Measurements from ENCODE around the gene OR10A5.

The OR10A5 gene

GRCh38 chr11:6892400-6892799, 46.9 kb downstream of the OR10A5 start, which contains the start of gene OR2D2:
OR2D2 (minus strand) TSS chr11:6892500; CDS start chr11:6892500, 0 bp downstream.
- H3F3A ChIP-seq (ENCODE audit: insufficient read depth, low read length), result no peaks in the 10 kb centered on the region
- H3K4me2 ChIP-seq (ENCODE audit: low read length), result no peak within 1 kb of the TSS
- H3K79me2 ChIP-seq (ENCODE audit: insufficient read depth, low read length), result no peaks in the 10 kb centered on the region
- H3K9me2 ChIP-seq (ENCODE audit: low read depth, low read length), result no peaks in the 10 kb centered on the region
- H2AFZ ChIP-seq (ENCODE audit: low read length), result no peak within 1 kb of the TSS
- no peaks in the 10 kb centered on the region for H3K4me1 ChIP-seq (ENCODE audit: insufficient read depth, low read length, severe bottlenecking)
- H3K9ac ChIP-seq (ENCODE audit: low read length), result no peak within 1 kb of the TSS
- H3K27ac ChIP-seq (ENCODE audit: low read depth, low read length, poor library complexity, severe bottlenecking), result no peak within 1 kb of the TSS
- no peaks in the 10 kb centered on the region for H4K20me1 ChIP-seq (ENCODE audit: insufficient read depth, low read length)
- no peak within 1 kb of the TSS for H3K4me3 ChIP-seq (ENCODE audit: low read depth, low read length, poor library complexity, severe bottlenecking)
- TF ChIP-seq CTCF (IDR thresholded peaks at IDR 0.05; ENCODE audit: low read length) (no peak), EZH2 (IDR thresholded peaks at IDR 0.05; ENCODE audit: borderline replicate concordance, low read length) (no peak)
- H3K27me3 ChIP-seq (ENCODE audit: insufficient read depth, low read length), result no peaks in the 10 kb centered on the region
- H3K36me3 ChIP-seq (ENCODE audit: insufficient read depth, low read length), result no peaks in the 10 kb centered on the region
- H3K9me3 ChIP-seq (ENCODE audit: low read length), result no peaks in the 10 kb centered on the region

- H3K4me3 ChIP-seq (ENCODE audit: low read depth, low read length, poor library complexity, severe bottlenecking), result no peak overlapping the region
- no peaks in the 10 kb centered on the region for H4K20me1 ChIP-seq (ENCODE audit: insufficient read depth, low read length)
- no peaks in the 10 kb centered on the region for H3F3A ChIP-seq (ENCODE audit: insufficient read depth, low read length)
- no peak overlapping the region for H2AFZ ChIP-seq (ENCODE audit: low read length)
- no peaks in the 10 kb centered on the region for H3K36me3 ChIP-seq (ENCODE audit: insufficient read depth, low read length)
- H3K4me2 ChIP-seq (ENCODE audit: low read length), result no peak overlapping the region
- no peaks in the 10 kb centered on the region for H3K79me2 ChIP-seq (ENCODE audit: insufficient read depth, low read length)
- no peaks in the 10 kb centered on the region for H3K9me3 ChIP-seq (ENCODE audit: low read length)
- no peaks in the 10 kb centered on the region for H3K27me3 ChIP-seq (ENCODE audit: insufficient read depth, low read length)
- H3K4me1 ChIP-seq (ENCODE audit: insufficient read depth, low read length, severe bottlenecking), result no peaks in the 10 kb centered on the region
- H3K27ac ChIP-seq (ENCODE audit: low read depth, low read length, poor library complexity, severe bottlenecking), result no peak overlapping the region
- TF ChIP-seq CTCF (IDR thresholded peaks at IDR 0.05; ENCODE audit: low read length) (no peak), EZH2 (IDR thresholded peaks at IDR 0.05; ENCODE audit: borderline replicate concordance, low read length) (no peak)
- no peaks in the 10 kb centered on the region for H3K9me2 ChIP-seq (ENCODE audit: low read depth, low read length)
- H3K9ac ChIP-seq (ENCODE audit: low read length), result no peak overlapping the region
Observed at GRCh38 chr11:6894097-6894496, 48.6 kb downstream of the OR10A5 start.

- no peaks in the 10 kb centered on the region for H4K20me1 ChIP-seq (ENCODE audit: insufficient read depth, low read length)
- no peak overlapping the region for H3K9ac ChIP-seq (ENCODE audit: low read length)
- H2AFZ ChIP-seq (ENCODE audit: low read length), result no peak overlapping the region
- H3K4me1 ChIP-seq (ENCODE audit: insufficient read depth, low read length, severe bottlenecking), result no peaks in the 10 kb centered on the region
- no peaks in the 10 kb centered on the region for H3K9me2 ChIP-seq (ENCODE audit: low read depth, low read length)
- TF ChIP-seq EZH2 (IDR thresholded peaks at IDR 0.05; ENCODE audit: borderline replicate concordance, low read length) (no peak), CTCF (IDR thresholded peaks at IDR 0.05; ENCODE audit: low read length) (no peak)
- no peaks in the 10 kb centered on the region for H3K9me3 ChIP-seq (ENCODE audit: low read length)
- H3F3A ChIP-seq (ENCODE audit: insufficient read depth, low read length), result no peaks in the 10 kb centered on the region
- H3K27ac ChIP-seq (ENCODE audit: low read depth, low read length, poor library complexity, severe bottlenecking), result no peak overlapping the region
- H3K27me3 ChIP-seq (ENCODE audit: insufficient read depth, low read length), result no peaks in the 10 kb centered on the region
- H3K4me2 ChIP-seq (ENCODE audit: low read length), result no peak overlapping the region
- H3K79me2 ChIP-seq (ENCODE audit: insufficient read depth, low read length), result no peaks in the 10 kb centered on the region
- no peaks in the 10 kb centered on the region for H3K36me3 ChIP-seq (ENCODE audit: insufficient read depth, low read length)
- H3K4me3 ChIP-seq (ENCODE audit: low read depth, low read length, poor library complexity, severe bottlenecking), result no peak overlapping the region
Observed at GRCh38 chr11:6895010-6895409, 49.5 kb downstream of the OR10A5 start.
